Bronchial epithelial cell (primary cell): ENCODE measurements around the gene LRRC4B. TPM values are rescaled to one million over a fixed set of nuclear protein-coding genes. Genes with fewer than 3 reads are reported as not detected.
"Not testable (repeated sequence)": the region's sequence is repeated elsewhere in the genome, so short reads cannot be mapped to it uniquely, and the experiment has no call there.

ENCODE experiments used
- DNase-seq: peaks from one replicate; pipeline ENCODE4 v3.0.0-alpha.2; 2010; ENCODE audit warnings: low read depth
- FAIRE-seq: peaks from 2 replicates; lab custom pipeline; 2011; peaks lifted over from hg19 to GRCh38; lab: Jason Lieb, UNC
- H3K27me3 ChIP-seq: 2 replicates; pipeline ENCODE4 v1.5.1; 2011; ENCODE audit warnings: low read length; ENCODE audit not compliant: control insufficient read depth, insufficient read depth
- H3K36me3 ChIP-seq: 2 replicates; pipeline ENCODE4 v1.5.1; 2011; ENCODE audit warnings: low read length; ENCODE audit not compliant: control insufficient read depth, insufficient read depth
- H3K4me3 ChIP-seq: 2 replicates; pipeline ENCODE4 v1.5.1; 2011; ENCODE audit warnings: mild to moderate bottlenecking, low read depth, low read length, control low read depth
- total RNA-seq: library from RNA; depleted of rRNA; stranded (reverse); fragments of >200 nt; gene quantifications from 2 replicates; pipeline ENCODE4 v1.2.1, GENCODE V29; 2014
- TF ChIP-seq, protein P1 (sequence below): IDR thresholded peaks from 2 replicates; pipeline ENCODE4 v1.5.1; 2011; ENCODE audit warnings: mild to moderate bottlenecking, moderate library complexity, low read length, control low read depth, inconsistent platforms; ENCODE audit not compliant: insufficient read depth, severe bottlenecking

LRRC4B gene
- total RNA-seq, 1 donor from 2014 or later: not detected

- DNase-seq: no peak
- TF ChIP-seq, protein P1, sequence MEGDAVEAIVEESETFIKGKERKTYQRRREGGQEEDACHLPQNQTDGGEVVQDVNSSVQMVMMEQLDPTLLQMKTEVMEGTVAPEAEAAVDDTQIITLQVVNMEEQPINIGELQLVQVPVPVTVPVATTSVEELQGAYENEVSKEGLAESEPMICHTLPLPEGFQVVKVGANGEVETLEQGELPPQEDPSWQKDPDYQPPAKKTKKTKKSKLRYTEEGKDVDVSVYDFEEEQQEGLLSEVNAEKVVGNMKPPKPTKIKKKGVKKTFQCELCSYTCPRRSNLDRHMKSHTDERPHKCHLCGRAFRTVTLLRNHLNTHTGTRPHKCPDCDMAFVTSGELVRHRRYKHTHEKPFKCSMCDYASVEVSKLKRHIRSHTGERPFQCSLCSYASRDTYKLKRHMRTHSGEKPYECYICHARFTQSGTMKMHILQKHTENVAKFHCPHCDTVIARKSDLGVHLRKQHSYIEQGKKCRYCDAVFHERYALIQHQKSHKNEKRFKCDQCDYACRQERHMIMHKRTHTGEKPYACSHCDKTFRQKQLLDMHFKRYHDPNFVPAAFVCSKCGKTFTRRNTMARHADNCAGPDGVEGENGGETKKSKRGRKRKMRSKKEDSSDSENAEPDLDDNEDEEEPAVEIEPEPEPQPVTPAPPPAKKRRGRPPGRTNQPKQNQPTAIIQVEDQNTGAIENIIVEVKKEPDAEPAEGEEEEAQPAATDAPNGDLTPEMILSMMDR: no peak
- Histone ChIP-seq H3K4me3 (no peak overlapping the region), H3K27me3 (no peaks in the 10 kb centered on the region), H3K36me3 (no peaks in the 10 kb centered on the region)
- no peak for FAIRE-seq
These were observed 33.8 kb downstream of the LRRC4B start for GRCh38 chr19:50534478-50534877.

GRCh38 chr19:50532952-50533351 is 35.3 kb downstream of the LRRC4B start:
- TF ChIP-seq, protein P1: no peak
- H3K4me3 ChIP-seq: no peak overlapping the region
- H3K36me3 ChIP-seq: no peaks in the 10 kb centered on the region
- H3K27me3 ChIP-seq: no peaks in the 10 kb centered on the region
- FAIRE-seq: no peak
- no peak for DNase-seq

DNA sequence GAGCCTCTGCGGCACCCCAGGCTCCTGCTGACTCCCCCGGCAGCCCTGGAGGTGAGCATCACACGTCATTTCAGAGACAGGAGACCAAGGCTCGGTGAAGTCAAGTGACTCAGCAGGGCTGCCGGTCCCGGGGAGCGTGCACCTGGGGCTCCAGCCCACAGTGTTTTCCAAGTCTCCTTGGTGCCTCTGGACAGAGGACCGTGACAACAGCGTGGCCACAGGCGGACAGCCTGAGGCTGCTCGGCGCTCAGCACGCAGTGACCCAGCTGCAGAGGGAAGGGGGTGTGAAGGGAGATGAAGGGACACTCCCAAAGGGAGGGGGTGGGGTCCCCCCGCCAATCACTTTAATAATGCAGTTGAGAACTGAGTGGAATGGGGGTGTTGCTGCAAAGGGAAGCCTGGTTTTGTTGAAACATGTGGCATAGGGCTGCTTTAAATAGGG is 37.0 kb downstream of the LRRC4B start:
- TF ChIP-seq, protein P1: no peak
- Histone ChIP-seq H3K4me3 (no peak overlapping the region), H3K27me3 (no peaks in the 10 kb centered on the region), H3K36me3 (no peaks in the 10 kb centered on the region)
- FAIRE-seq (no peak), DNase-seq (no peak)

GRCh38 chr19:50528052-50528451 is 40.2 kb downstream of the LRRC4B start:
- H3K27me3 ChIP-seq, H3K36me3 ChIP-seq, FAIRE-seq, H3K4me3 ChIP-seq, DNase-seq: not testable (repeated sequence)

DNA sequence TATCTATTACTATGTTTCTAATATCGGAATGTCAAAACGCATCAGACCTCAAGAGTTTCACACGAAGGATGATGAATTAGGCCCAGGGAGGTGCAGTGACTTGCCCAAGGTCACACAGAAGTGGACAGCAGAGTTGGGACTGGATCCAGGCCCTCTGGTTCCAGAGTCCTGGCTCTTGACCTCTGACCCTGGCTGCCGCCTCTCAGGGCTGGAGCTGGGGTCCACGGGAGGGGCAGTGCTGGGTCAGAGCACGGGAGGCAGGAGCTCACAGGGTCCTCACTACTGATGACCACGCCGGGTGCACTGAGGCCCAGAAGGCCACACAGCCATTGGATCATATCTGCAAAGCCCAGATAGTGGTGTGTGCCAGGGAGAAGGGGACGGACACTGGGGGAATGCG is 45.4 kb downstream of the LRRC4B start:
- Histone ChIP-seq H3K27me3 (no peaks in the 10 kb centered on the region), H3K36me3 (no peaks in the 10 kb centered on the region), H3K4me3 (no peak overlapping the region)
- DNase-seq: no peak
- FAIRE-seq: no peak
- TF ChIP-seq, protein P1: no peak

GRCh38 chr19:50520822-50521465 is 47.3 kb downstream of the LRRC4B start:
- FAIRE-seq (no peak), DNase-seq (no peak)
- no peaks in the 10 kb centered on the region for H3K27me3 ChIP-seq
- TF ChIP-seq, protein P1: no peak
- no peak overlapping the region for H3K4me3 ChIP-seq
- no peaks in the 10 kb centered on the region for H3K36me3 ChIP-seq
